GM10847 (cell line): ENCODE results near the gene HSD3B7.

ENCODE experiments used
- POLR2A ChIP-seq: IDR thresholded peaks from 2 replicates; pipeline ENCODE4 v1.6.1; 2011; ENCODE audit not compliant: insufficient read length; ENCODE audit errors: extremely low read depth

The HSD3B7 gene

GRCh38 chr16:30972872-30973271 is 12.1 kb upstream of the HSD3B7 start:
- no peak for TF ChIP-seq POLR2A

DNA sequence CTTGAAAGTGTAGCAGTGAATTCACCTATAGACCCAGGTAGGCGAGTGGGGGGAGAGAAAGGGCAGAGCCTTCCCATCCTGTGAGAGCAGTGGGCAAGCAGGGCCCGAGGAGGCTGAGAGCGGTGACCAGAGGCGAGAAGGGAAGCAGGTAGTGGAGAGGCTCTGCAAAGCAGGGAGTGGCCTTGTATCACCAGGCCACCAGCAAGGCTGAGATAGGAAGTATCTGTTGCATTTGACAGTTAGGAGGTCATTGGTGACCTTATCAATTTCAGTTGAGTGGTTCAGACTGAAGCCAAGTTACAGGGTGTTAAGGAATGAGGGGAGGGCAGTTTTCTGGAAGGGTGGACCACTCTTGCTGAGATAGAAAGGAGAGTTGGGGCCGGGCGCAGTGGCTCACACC is 10.7 kb upstream of the HSD3B7 start:
- no peak for TF ChIP-seq POLR2A

DNA sequence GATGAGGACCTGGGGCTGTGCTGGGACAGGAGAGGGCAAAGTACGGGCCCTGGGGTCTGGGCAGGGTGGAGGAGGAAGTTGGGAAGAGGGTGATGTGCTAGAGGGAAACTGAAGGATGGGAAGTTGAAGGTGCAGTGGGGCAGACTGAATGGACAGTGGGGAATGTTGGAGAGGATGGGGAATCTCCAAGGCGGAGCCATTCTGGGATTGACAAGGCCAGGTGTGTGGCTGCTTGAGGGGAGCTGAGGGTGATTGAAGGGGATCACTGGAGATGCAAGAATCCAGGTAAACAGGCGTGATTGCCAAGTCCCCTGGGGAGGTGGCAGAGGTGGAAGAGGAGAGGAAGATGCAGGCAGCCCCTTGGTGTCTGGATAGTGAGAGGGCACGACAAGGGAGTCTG is 8.5 kb upstream of the HSD3B7 start:
- TF ChIP-seq POLR2A: no peak

DNA sequence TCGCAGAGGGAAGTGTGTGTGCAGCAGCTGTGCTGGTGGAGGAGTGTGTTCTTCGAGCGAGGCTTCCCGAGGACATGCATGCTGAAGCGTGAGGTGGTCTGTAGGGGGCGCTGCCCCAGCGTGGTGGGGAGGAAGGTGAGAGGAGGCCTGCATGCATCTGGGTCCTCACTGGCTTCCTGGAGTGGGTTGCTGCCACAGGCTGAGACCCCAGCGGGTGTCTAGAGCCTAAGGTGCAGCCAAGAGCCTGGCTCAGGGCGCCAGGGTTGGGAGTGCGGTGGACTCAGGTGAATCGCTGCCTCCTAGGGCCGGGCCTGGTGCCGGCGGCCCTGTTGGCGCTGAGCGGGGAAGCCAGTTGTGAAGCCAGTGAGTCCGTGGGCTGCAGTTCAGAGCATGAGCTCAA is 7.5 kb upstream of the HSD3B7 start:
- TF ChIP-seq POLR2A: no peak

DNA sequence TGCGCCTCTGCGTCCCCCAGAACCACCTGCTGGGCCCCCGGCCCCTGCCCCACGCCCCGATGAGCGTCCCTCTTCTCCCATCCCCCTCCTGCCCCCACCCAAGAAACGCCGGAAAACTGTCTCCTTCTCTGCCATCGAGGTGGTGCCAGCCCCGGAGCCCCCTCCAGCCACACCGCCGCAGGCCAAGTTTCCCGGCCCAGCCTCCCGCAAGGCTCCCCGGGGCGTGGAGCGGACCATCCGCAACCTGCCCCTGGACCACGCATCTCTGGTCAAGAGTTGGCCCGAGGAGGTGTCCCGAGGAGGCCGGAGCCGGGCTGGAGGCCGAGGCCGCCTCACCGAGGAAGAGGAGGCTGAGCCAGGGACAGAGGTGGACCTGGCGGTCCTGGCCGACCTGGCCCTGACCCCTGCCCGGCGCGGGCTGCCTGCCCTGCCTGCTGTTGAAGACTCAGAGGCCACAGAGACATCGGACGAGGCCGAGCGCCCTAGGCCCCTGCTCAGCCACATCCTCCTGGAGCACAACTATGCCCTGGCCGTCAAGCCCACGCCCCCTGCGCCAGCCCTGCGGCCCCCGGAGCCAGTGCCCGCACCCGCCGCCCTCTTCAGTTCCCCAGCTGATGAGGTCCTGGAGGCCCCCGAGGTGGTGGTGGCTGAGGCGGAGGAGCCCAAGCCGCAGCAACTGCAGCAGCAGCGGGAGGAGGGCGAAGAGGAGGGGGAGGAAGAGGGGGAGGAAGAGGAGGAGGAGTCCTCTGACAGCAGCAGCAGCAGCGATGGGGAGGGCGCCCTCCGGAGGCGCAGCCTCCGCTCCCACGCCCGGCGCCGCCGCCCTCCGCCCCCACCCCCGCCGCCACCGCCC is 5.6 kb upstream of the HSD3B7 start:
- no peak for TF ChIP-seq POLR2A

DNA sequence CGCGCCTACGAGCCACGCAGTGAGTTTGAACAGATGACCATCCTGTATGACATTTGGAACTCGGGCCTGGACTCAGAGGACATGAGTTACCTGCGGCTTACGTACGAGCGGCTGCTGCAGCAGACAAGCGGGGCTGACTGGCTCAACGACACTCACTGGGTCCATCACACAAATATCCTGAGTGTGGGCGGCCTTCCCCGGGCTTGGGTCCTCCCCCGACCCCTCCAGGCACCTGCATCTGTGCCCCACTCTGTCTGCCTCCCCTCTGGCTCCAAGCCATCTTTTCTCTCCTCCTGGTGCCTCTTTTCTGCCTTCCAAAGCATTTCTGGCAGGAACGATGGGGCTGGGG is 5.0 kb upstream of the HSD3B7 start:
- TF ChIP-seq POLR2A: no peak

DNA sequence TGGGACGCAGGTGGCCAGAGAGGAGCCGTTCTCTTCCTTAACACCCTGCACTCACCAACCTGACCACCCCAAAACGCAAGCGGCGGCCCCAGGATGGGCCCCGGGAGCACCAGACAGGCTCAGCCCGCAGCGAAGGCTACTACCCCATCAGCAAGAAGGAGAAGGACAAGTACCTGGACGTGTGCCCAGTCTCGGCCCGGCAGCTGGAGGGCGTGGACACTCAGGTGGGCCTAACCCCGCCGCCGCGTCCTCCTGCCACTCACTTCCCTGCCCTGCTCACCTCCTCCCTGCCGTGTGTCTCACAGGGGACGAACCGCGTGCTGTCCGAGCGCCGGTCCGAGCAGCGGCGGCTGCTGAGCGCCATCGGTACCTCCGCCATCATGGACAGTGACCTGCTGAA is 4.6 kb upstream of the HSD3B7 start:
- no peak for TF ChIP-seq POLR2A

DNA sequence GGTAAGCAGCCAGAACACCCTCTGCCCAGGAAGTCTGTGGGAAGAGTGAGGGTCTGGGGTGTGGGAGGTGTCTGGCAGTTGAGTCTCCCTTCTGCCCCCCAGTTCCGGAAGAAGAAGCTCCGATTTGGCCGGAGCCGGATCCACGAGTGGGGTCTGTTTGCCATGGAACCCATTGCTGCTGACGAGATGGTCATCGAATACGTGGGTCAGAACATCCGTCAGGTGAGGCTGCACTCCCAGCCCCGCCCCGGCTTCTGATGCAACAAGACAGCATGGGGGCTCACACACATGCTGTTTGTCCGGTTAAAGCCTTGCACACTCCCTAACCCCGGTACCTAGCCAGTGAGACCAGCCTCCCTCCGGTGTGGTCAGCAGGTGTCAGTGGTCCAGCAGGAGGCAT is 4.0 kb upstream of the HSD3B7 start:
- TF ChIP-seq POLR2A: no peak

DNA sequence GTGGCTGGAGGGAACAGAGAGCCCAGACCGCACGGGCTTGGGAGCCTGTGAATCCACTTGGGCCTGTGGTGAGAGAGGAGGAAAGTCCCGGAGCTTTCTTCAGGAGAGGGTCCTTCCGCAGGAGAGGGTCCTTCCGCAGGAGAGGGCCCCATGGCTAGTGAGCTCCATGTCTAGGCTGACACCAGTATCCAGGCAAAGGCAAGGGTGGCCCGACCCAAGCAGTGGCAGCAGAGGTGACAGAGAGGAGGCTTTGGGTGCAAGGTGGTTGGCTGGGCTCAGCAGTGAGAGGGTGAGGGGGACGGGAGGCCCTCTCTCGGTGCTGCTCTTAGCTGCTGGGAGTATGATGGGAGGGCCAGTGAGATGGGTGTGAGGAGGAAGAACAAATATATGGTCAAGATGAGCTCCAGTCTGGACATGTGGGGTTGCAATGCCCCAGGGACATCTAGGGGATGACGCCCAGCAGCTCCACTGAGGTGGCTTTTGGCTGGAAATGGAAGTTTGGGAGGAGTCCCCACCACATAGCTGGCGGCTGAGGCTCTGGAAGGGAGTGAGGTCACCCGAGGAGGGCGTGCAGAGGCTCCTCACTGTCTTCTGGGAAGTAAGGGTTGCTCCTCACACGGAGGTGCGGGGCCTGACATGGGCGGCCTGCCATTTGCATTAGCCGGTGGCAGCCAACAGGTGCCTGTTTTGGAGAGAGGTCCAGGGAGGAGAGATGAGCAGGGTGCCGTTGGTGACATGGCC is 2.3 kb upstream of the HSD3B7 start:
- no peak for TF ChIP-seq POLR2A

DNA sequence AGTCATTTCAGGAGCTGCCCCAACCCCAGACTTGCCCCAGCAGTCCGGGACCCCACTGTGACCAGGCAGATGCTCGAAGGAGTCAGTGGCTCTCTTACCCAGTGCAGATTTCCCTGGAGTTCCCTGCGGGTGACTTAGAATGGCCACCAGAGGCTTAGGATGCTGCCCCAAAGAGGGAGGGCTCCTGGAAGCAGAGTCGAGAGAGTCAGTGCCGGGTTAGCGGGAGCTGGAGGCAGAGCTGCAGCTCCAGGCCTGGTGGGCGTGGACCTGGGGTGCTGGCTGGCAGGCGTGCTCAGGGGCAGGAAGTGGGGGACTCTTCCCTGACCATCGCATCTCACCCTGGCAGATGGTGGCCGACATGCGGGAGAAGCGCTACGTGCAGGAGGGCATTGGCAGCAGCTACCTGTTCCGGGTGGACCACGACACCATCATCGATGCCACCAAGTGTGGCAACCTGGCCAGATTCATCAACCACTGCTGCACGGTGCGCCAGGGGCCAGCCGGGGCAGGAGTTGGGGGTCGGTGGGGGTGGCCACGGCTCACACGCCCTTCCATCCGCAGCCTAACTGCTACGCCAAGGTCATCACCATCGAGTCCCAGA is 1.6 kb upstream of the HSD3B7 start:
- no peak for TF ChIP-seq POLR2A

DNA sequence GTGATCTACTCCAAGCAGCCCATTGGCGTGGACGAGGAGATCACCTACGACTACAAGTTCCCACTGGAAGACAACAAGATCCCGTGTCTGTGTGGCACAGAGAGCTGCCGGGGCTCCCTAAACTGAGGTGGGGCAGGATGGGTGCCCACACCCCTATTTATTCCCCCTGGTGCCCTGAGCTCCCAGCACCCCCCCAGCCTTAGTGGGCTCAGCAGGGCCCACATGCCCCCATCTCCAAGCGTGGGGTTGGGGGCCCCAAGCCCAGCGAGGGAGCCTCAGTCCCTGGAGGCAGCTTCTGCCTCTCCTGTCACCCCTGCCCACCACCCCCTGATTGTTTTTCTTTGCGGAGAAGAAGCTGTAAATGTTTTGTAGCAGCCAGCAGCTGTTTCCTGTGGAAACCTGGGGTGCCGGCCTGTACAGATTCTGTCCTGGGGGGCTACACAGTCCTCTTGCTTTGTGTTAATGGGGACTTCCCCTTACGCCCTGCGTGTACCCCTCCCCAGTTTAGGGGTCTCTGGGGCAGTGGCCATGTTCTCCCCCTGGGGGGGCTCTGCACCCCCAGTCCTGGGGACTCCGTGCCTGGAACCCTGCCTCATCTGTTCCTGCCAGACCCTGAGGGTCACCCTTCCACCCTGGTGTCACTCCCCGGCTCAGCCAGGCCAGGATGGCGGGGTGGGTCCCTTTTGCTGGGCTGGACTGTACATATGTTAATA is 953 bp upstream of the HSD3B7 start:
- TF ChIP-seq POLR2A: no peak

DNA sequence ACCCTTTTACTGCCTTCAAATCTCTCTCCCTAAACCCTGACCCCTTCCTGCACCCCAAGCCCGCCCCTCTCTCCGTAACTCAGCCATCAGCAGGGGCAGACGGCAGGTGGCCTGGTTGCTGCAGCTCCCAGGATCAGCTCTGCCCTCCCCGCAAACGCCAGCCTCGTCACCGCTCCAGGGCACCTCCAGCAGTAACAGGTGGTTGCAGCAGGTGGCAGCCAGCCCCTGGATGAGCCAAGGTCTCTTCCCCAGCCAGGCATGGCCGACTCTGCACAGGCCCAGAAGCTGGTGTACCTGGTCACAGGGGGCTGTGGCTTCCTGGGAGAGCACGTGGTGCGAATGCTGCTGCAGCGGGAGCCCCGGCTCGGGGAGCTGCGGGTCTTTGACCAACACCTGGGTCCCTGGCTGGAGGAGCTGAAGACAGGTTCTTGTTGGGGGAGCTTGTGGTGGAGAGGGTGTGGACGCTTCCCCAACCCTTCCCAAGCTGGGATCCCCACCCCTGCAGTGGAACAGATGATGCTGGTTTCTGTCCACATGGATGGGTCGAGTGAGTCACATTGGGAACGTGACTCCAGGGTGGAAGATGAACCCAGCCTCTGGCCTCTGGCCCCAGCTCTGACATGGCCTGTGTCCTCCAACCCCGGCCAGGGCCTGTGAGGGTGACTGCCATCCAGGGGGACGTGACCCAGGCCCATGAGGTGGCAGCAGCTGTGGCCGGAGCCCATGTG is 558 bp downstream of the HSD3B7 start:
- no peak for TF ChIP-seq POLR2A

DNA sequence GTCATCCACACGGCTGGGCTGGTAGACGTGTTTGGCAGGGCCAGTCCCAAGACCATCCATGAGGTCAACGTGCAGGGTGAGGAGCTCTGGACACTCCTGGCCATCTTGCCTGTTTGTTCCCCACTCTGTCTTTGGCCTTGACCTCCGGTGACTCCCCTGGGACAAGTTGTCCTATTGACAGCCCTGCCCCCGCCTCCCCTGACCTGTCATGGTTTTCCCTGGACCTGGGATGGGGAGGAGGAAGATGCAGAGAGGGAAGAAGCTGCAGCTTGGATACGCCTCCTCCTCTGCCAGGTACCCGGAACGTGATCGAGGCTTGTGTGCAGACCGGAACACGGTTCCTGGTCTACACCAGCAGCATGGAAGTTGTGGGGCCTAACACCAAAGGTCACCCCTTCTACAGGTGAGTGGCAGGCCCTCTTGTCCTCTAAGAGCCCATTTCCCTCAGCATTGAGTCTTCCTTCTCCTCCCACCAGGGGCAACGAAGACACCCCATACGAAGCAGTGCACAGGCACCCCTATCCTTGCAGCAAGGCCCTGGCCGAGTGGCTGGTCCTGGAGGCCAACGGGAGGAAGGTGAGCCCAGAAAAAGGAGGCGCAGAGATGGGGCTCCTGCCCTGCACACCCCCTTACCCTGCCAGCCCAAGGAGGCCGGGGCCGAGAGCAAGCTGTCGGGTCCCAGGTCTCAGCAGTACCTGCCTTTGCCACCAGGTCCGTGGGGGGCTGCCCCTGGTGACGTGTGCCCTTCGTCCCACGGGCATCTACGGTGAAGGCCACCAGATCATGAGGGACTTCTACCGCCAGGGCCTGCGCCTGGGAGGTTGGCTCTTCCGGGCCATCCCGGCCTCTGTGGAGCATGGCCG is 1.4 kb downstream of the HSD3B7 start:
- no peak for TF ChIP-seq POLR2A

- no peak for TF ChIP-seq POLR2A
These were observed 2.7 kb downstream of the HSD3B7 start for GRCh38 chr16:30987581-30988190.
